NB4 (cell line): ENCODE data around the gene CDK5.

Experiments used
- MYC ChIP-seq: IDR thresholded peaks from 2 replicates; pipeline ENCODE4 v1.6.1; 2011; ENCODE audit warnings: low read depth, low read length
- POLR2A ChIP-seq: IDR thresholded peaks from 2 replicates; pipeline ENCODE4 v1.6.1; 2011; ENCODE audit warnings: mild to moderate bottlenecking; ENCODE audit not compliant: insufficient read length; ENCODE audit errors: extremely low read depth
- TF ChIP-seq, protein P1 (sequence below): IDR thresholded peaks from one replicate; pipeline ENCODE4 v1.5.1; 2012; ENCODE audit warnings: low read depth, low read length

DNA sequence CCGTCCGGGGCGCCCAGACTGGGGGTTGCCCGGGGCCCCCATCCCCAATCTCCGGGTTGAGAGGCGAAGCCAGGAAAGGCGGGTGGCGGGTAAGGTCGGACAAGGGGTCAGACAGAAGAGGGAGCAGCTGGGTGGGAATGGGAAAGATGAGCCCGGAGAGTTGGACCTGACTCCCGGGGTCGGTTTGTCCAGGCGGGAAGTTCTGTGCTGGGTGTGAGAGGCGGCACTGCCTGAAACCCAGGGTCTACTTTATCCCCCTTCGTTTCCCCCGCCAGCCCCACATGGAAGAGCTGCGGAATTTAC, 2.4 kb upstream of the CDK5 start:
- TF ChIP-seq, protein P1, sequence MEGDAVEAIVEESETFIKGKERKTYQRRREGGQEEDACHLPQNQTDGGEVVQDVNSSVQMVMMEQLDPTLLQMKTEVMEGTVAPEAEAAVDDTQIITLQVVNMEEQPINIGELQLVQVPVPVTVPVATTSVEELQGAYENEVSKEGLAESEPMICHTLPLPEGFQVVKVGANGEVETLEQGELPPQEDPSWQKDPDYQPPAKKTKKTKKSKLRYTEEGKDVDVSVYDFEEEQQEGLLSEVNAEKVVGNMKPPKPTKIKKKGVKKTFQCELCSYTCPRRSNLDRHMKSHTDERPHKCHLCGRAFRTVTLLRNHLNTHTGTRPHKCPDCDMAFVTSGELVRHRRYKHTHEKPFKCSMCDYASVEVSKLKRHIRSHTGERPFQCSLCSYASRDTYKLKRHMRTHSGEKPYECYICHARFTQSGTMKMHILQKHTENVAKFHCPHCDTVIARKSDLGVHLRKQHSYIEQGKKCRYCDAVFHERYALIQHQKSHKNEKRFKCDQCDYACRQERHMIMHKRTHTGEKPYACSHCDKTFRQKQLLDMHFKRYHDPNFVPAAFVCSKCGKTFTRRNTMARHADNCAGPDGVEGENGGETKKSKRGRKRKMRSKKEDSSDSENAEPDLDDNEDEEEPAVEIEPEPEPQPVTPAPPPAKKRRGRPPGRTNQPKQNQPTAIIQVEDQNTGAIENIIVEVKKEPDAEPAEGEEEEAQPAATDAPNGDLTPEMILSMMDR: no peak
- TF ChIP-seq POLR2A: no peak
- no peak for TF ChIP-seq MYC
